Transverse colon (tissue), 4 donors: ENCODE results near the gene UBXN2A.

Experiments used
- POLR2AphosphoS5 ChIP-seq, 3 donors: sonication (generic); formaldehyde crosslinking; IDR thresholded peaks; one replicate each; pipeline ENCODE4 v1.6.1; 2016; ENCODE audit warnings: antibody characterized with exemption in 3 of 3
- TF ChIP-seq, protein P1 (sequence below), 5 experiments: fragments of 200-600 bp in 3 of 5; fragments of 450-650 bp in 2 of 5; sonication (generic) in 3 of 5; IDR thresholded peaks; 1 replicate in 2 of 5; 2 replicates in 3 of 5; pipeline ENCODE4 v1.5.1; 2016 to 2017; ENCODE audit warnings: antibody characterized with exemption in 5 of 5, inconsistent platforms in 3 of 5, mild to moderate bottlenecking in 2 of 5, moderate library complexity in 1 of 5

DNA sequence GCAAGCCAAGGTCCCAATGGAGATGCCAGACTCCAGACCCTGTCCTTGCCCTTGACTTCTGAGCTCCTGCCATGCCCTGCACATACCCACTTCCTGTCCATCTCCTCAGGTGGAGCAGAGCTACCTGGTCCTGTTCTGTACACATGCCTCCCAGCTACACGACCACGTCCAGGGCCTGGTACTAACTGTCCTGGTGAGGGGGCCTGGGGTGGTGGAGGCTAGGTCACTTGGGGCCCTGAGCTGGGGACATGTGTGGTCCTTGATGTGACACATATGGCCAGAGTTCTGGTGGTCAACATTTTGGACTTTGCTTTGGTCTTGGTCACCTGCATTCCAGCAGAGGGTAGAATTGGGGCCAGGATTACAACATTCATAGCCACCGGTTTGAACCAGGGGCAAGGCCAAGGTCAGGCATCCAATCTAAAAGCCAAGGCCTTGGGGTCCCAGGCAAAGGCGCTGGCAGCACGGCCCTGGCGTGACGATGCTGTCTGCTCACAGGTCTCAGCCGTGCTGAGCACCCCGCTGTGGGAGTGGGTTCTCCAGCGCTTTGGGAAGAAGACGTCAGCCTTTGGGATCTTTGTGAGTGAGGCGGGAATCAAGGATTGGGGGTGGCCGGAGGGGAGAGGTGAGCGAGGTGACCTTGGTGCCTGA is 82.2 kb downstream of the UBXN2A start:
- no peak for TF ChIP-seq POLR2AphosphoS5 (IDR thresholded peaks at IDR 0.05)
- TF ChIP-seq, protein P1, sequence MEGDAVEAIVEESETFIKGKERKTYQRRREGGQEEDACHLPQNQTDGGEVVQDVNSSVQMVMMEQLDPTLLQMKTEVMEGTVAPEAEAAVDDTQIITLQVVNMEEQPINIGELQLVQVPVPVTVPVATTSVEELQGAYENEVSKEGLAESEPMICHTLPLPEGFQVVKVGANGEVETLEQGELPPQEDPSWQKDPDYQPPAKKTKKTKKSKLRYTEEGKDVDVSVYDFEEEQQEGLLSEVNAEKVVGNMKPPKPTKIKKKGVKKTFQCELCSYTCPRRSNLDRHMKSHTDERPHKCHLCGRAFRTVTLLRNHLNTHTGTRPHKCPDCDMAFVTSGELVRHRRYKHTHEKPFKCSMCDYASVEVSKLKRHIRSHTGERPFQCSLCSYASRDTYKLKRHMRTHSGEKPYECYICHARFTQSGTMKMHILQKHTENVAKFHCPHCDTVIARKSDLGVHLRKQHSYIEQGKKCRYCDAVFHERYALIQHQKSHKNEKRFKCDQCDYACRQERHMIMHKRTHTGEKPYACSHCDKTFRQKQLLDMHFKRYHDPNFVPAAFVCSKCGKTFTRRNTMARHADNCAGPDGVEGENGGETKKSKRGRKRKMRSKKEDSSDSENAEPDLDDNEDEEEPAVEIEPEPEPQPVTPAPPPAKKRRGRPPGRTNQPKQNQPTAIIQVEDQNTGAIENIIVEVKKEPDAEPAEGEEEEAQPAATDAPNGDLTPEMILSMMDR (IDR thresholded peaks at IDR 0.05), result no peak
